AG04449 (cell line): ENCODE data around the gene SELPLG.
"Not testable (repeated sequence)": the region's sequence is repeated elsewhere in the genome, so short reads cannot be mapped to it uniquely, and the experiment has no call there.

ENCODE experiments used
- CTCF ChIA-PET: fragments of 350-600 bp; formaldehyde crosslinking; extraction: SDS; loops from one replicate; lab custom pipeline; 2021; ENCODE audit warnings: antibody characterized with exemption; lab: Yijun Ruan, JAX
- POLR2A ChIA-PET: fragments of 400-600, 350-600 bp; formaldehyde crosslinking; extraction: SDS; loops from one replicate; lab custom pipeline; 2020; ENCODE audit warnings: antibody characterized with exemption, inconsistent platforms; lab: Yijun Ruan, JAX
- DNase-seq: peaks from one replicate; pipeline ENCODE4 v3.0.0-alpha.2; 2010; ENCODE audit warnings: low read depth, low spot score
- H3K4me3 ChIP-seq: 2 replicates; pipeline ENCODE4 v1.5.1; 2011; ENCODE audit warnings: low read depth, mild to moderate bottlenecking, control low read depth, low read length
- CTCF ChIP-seq: IDR thresholded peaks from one replicate; pipeline ENCODE4 v1.5.1; 2011; ENCODE audit warnings: mild to moderate bottlenecking, moderate library complexity, low read length, control low read depth, inconsistent platforms; ENCODE audit not compliant: insufficient read depth; ENCODE audit errors: missing control alignments

The SELPLG gene

GRCh38 chr12:108637222-108637971 lies 3.7 kb upstream of the SELPLG start:
- ChIA-PET CTCF (interaction anchor here (0.7 to 5.6 kb wide), 7 partner anchors 10 to 455 kb away, joined by 3 to 24 read pairs (median 3); partner anchors contain the start of gene ALKBH2), POLR2A (no interaction called here)
- no peak for TF ChIP-seq CTCF
- H3K4me3 ChIP-seq: no peak overlapping the region
- no peak for DNase-seq

- H3K4me3 ChIP-seq: no peak overlapping the region
- ChIA-PET POLR2A (interaction anchor here (1.8 kb wide), 1 partner anchor 10 kb away, joined by 5 read pairs; no protein-coding TSS in a partner anchor), CTCF (interaction anchor here (0.7 to 5.6 kb wide), 7 partner anchors 16 to 167 kb away, joined by 3 to 24 read pairs (median 7); no protein-coding TSS in a partner anchor)
- no peak for TF ChIP-seq CTCF
- no peak for DNase-seq
These were observed 2.5 kb upstream of the SELPLG start for GRCh38 chr12:108635997-108636808.

GRCh38 chr12:108635201-108635996 lies 1.7 kb upstream of the SELPLG start:
- ChIA-PET POLR2A (interaction anchor here (1.8 kb wide), 1 partner anchor 11 kb away, joined by 5 read pairs; no protein-coding TSS in a partner anchor), CTCF (interaction anchor here (0.9 to 5.6 kb wide), 6 partner anchors 16 to 168 kb away, joined by 3 to 24 read pairs (median 8); no protein-coding TSS in a partner anchor)
- no peak overlapping the region for H3K4me3 ChIP-seq
- TF ChIP-seq CTCF: no peak
- no peak for DNase-seq

- H3K4me3 ChIP-seq: no peak overlapping the region
- CTCF ChIA-PET: interaction anchor here (1.5 to 5.6 kb wide), 3 partner anchors 16 to 169 kb away, joined by 8 to 24 read pairs (median 21); no protein-coding TSS in a partner anchor
- DNase-seq: no peak
- POLR2A ChIA-PET: interaction anchor here (1.8 kb wide), 1 partner anchor 12 kb away, joined by 5 read pairs; no protein-coding TSS in a partner anchor
- no peak for TF ChIP-seq CTCF
These were observed 652 bp upstream of the SELPLG start for GRCh38 chr12:108634341-108634751.

GRCh38 chr12:108633081-108633533 lies 587 bp downstream of the SELPLG start:
- no peak for TF ChIP-seq CTCF
- H3K4me3 ChIP-seq: no peak overlapping the region
- no peak for DNase-seq
- POLR2A ChIA-PET: no interaction called here
- CTCF ChIA-PET: interaction anchor here (1.0 to 1.9 kb wide), 2 partner anchors 15 to 63 kb away, joined by 6 to 7 read pairs; no protein-coding TSS in a partner anchor

- CTCF ChIA-PET: interaction anchor here (0.6 to 6.6 kb wide), 6 partner anchors 13 to 320 kb away, joined by 5 to 84 read pairs (median 7); no protein-coding TSS in a partner anchor
These were observed 2.4 kb downstream of the SELPLG start for GRCh38 chr12:108631261-108631660.

More at GRCh38 chr12:108631261-108631660, 2.4 kb downstream of the SELPLG start:
- H3K4me3 ChIP-seq, DNase-seq, POLR2A ChIA-PET: not testable (repeated sequence)
